ENCODE data around the gene TPBGL.

Gene TPBGL

DNA sequence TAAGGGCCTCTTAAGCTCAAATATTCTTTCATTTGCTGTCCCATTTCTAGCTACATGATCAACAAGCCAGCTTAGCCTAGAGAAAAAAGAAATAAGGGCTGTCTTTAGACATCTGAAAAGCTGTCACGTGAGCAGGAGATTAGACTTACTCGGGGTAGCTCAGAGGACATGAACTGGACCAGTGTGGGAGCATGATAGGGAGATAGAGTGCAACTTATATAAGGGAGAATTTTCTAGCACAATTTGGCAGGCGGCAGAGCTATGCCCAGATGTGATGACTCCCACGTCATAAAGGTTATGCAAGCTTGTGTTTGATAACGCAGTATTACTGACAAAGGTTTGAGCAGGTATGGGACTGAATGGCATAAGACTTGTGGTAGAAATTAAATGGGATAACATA lies 28.2 kb upstream of the TPBGL start:
- no peak for DNase-seq

DNA sequence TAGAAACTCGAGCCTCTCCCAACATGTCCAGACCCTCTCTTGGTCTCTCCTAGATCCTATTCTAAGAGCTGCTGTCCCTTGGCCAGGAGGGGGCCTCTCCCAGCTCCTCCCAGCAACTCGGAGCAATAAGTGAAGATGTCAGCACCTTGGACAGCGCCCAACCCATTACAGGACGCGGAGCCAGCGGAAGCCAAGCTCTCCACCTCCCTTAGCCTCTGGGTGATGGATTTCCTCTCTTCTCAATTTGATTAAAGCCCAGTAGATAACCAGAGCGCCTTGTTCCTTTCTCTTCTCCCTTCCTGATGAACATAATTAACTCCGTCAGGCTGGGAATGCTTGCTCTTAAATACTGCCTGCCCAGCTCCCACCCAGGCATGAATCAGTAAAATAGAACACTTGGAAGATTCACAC lies 26.2 kb upstream of the TPBGL start:
- DNase-seq = no peak

DNA sequence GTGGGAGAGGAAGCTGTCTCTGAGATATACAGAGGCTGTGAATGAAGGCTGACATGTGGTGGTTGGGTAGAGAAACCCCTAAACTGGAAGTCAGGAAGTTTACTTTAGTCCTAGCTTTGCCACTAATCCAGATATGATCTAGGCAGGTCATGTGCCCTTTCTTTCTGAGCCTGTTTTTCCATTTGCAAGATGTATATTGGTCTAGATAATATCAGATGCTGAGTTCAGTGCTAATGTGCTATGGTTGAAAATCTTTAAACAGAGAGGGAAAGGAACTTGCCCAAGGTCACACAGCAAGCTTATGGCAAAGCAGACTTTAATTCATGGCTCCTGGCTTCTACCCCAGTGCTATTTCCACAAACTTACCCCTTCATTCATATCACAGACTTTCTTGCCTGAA lies 25.7 kb upstream of the TPBGL start:
- DNase-seq = no peak

DNA sequence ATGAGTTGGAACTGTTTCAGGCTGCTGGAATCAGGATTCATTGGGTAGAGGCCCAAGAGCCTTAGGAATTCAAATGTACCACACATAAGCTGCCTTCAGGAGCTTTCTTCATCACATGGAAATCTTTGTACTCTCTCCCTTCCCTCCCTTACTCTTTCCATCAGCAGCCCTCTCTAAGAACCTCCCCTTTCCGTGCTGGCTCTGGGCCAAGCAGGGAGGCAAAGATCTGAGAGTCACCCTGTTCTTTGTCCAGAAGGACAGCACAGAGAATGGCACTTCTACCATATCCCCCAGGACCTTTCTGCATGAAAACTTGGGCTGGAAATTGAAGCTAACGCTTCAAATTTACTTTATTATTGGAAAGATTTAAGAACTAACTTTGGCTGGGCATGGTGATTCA lies 20.7 kb upstream of the TPBGL start:
- DNase-seq = no peak

DNA sequence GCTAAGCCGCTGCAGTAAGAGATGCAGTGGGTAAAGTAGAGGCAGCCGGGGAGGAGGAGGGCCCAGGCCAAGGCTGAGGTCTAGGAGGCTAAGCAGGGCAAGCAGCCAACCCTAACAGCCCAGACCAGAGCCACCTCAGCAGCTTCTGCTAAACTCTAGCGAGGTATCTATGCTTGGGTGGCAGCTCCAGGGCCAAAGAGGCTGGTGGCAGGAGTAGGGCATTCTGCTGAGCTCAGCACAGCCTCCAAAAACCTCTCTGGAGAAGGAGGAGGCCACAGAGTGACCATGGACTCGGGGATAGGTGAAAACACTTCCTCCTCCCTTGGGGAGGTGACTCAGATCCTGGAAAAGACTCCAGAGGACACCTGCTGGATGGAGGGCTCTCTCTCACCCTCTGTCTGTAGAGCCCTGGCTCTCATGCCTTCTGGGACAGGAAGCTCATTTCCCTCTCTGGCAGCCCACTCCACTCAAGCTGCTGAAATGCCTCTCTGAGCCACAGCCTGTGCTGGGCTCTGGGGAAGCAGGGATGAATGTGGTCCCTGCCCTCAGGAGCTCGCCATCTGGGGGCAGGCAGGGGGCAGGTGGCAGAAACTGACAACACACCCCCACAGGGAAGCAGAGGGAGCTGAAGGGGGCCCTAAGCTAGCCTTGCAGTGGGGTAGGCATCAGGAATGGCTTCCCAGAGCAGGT lies 16.5 kb upstream of the TPBGL start:
- no peak for DNase-seq

DNA sequence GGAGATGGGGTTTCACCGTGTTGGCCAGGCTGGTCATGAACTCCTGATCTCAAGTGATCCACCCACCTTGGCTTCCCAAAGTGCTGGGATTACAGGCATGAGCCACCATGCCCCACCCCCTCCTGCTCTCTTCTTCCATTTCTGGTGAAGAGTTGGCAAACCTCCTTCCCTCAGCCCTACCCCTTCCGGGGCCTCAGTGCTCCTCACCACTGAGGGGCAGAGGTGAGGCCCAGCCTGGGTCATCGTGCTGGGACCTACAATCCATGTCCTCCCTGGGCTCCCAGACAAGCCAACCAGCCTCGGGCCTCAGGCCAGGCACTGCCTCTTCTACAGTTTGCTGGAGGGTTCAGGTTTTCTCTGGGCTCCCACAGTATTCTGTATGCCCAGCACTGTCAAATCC lies 14.8 kb upstream of the TPBGL start:
- no peak for DNase-seq

DNA sequence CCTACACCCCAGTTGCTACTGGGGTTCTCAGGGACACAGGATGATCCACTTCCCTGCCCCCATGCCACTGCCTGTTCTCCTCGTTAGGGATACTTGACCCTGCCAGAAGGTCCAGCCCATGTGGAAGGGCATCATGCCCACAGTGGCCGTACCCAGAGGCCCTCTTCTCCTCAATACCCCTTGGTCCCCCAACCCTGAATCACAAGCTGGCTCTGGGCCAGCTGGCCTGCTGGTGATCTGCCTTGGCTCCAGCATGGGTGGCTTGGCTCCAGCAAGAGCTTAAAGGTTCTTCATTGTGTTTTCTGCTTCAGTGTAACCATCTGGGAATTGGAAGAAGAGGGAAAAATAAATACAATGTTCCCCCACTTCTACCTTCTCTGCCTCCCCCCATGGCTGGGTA lies 11.1 kb upstream of the TPBGL start:
- DNase-seq = no peak

DNA sequence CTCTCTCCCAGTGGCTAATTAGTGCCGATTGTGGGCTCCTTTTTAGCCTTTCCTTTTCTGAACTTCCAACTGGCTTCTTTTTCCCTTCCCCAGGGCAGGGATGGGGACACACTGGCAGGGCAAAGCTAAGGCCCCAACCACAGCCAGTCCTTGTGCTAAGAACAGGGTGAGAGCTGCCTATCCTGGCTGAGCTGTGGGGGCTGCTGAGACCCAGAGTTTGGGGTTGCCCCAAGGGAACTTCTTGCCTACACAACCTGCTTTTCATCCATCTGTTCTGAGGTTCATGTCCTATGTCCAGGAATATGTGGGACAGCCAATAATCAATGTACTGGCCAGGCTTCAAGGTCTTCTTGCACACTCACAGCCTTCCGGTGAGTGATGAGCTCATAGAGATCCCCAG lies 10.0 kb upstream of the TPBGL start:
- no peak for DNase-seq

DNA sequence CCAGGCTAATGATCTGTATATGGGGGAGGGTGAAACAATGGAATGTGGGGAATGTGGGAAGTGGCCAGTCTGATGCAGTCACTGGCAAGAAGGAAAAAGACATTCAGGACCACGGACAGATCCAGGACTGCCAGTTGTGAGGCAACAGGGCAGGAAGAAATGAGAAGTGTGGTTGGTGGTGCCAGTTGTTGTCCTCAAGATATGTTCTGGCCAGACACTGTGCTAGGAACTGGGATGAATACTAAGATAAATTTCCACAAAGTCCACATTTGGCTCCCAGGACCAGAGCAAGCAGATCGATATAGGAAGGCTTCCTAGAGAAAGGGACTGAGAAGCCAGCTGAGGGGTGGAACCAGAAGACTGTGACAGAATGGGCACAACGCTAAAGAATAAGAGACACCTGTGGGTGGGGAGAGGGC lies 6.8 kb upstream of the TPBGL start:
- no peak for DNase-seq

DNA sequence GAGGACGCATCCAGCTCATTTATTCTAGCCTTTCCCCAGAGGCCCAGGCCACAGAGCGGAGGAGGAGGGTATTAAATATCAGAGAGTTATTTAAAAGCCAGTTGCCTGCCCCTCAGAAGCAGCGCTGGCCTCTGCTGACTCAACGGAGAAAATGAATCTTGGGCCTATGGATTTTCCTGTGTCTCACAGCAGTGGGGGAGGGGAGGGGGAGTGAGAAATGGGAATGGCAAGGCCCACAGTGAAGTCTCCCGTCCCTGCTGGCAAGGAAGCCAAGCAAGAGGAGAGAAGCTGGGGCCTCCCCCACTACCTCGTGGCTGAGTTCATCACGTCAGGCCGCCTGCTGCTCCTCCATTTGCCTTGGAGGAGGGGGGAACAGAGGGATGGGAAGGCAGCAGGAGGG lies 4.5 kb upstream of the TPBGL start:
- DNase-seq = no peak

DNA sequence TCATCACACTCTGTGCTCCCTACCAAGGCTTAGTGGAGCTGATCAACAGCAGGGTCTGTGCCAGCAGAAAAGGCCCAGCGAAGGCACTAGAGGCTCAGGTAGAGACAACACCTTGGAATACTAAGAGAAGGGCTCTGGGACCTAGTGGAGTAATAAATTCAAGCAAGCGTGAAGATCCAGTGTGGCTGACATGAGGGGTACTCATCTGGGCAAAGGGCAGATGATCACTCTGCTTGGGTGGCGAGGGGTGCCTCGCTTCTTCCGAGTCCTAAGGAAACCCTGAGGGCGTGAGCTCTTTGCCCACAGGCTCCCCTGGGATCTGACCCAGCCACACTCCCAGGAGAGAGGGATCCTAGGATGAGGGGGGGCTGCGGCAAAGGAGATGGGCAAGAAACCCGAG lies 3.5 kb upstream of the TPBGL start:
- no peak for DNase-seq

DNA sequence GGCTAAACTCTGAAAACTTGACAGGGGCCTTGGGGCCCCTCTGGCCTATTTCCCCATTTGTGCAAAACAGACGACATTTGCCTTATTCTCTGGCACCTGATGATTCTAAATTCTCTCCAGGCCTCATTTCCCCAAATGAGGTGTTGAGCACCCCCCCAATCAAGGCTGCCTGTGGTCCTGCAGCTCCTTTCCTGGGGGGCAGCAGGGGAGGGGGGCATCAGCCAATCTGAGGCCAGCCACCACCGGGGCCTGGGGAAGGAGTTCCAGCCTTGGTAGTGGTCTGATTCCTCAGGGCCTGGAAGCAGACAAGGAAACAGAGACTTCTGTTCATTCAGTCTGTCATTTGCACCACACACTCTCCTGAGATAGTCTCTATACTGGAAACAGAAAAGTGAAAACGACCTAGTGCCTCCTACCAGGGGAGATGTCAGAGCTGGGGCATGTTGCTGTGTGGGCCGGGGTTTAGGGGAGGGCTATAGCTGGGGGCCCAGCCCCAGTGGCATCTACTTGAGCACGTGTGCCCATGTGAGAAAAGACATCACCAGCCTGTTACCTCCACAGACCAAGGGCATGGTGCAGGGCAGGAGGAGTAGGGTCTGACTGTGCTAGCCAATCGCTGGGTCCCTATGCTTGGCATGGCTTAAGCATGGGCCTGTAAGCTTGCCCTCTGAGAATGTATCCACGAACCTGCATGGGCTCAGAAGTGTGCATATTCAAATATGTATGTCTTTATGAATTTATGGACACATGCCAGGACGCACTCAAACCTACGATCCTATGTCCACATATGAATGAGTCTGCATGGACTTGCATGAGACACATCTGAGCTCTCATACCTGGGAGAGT lies 1.8 kb upstream of the TPBGL start:
- no peak for DNase-seq

DNA sequence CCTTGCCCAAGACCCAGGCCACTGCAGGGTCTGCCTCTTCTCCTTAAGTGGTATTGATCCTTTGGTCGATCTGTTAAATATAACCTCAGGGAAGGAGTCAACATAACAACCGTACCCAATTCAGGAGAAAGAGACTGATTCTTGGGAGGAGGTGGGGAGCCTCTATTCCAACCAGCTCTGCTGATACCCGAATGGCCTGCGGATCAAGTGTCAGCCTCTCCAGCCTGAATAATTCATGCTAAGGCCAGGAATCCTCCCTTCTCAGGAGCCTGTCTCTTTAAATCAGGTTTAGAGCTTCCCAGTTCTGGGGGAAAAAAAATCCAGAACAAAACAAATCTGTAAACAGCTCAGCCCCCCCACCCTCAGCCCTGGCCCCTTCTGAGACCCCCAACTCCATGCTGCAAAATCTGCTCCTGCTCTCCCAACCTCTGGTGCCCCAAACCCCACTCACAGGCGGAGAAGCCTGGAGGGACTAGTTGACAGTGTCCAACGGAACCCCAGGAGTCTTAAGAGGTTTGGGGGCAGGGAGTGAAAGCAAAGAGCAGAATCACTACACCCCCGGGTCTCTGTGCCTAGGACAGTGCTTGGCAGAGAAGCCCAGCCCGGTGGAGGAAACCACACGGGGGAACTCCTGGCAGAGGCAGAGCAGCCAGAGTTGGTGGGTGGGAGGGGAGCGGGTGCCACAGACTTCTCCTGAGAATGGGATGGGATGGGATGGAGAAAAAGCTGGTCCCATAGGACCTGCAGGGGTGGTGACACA lies 863 bp upstream of the TPBGL start:
- no peak for DNase-seq

DNA sequence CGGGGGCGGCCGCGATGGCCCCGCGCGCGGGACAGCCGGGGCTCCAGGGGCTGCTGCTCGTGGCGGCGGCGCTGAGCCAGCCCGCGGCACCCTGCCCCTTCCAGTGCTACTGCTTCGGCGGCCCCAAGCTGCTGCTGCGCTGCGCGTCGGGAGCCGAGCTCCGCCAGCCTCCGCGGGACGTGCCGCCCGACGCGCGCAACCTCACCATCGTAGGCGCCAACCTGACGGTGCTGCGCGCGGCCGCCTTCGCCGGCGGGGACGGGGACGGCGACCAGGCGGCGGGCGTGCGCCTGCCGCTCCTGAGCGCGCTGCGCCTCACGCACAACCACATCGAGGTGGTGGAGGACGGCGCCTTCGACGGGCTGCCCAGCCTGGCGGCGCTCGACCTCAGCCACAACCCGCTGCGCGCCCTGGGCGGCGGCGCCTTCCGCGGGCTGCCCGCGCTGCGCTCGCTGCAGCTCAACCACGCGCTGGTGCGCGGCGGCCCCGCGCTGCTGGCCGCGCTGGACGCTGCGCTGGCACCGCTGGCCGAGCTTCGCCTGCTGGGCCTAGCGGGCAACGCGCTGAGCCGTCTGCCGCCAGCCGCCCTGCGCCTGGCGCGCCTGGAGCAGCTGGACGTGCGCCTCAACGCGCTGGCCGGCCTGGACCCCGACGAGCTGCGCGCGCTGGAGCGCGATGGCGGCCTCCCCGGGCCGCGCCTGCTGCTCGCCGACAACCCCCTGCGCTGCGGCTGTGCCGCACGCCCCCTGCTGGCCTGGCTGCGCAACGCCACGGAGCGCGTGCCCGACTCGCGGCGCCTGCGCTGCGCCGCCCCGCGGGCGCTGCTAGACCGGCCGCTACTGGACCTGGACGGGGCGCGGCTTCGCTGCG lies 697 bp downstream of the TPBGL start:
- peak; percentile 79 for DNase-seq

DNA sequence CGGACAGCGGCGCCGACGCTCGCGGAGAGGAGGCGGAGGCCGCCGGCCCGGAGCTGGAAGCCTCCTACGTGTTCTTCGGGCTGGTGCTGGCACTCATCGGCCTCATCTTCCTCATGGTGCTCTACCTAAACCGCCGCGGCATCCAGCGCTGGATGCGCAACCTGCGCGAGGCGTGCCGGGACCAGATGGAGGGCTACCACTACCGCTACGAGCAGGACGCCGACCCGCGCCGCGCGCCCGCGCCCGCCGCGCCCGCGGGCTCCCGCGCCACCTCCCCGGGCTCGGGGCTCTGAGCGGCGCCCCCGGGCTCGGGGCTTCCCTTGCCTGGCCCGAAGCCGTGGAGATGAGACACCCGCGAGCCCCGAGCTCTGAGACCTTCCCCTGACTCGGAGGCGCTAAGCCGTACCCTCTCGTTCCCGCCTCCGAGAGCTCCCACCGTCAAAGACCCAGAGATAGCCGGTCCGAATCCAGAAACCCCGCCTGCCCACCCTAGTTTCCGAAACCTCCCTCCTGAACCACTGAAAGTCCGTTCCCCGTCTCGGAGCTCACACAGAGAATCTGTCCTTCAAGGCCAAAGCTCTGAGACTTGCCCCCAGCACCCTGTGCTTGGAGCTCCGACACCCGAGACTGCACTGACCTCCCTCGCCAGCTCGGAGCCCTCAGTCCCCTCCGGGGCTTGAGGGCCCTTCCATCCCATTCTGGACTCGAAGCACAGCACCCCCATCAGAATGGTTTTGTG lies 1.5 kb downstream of the TPBGL start:
- DNase-seq = no peak

DNA sequence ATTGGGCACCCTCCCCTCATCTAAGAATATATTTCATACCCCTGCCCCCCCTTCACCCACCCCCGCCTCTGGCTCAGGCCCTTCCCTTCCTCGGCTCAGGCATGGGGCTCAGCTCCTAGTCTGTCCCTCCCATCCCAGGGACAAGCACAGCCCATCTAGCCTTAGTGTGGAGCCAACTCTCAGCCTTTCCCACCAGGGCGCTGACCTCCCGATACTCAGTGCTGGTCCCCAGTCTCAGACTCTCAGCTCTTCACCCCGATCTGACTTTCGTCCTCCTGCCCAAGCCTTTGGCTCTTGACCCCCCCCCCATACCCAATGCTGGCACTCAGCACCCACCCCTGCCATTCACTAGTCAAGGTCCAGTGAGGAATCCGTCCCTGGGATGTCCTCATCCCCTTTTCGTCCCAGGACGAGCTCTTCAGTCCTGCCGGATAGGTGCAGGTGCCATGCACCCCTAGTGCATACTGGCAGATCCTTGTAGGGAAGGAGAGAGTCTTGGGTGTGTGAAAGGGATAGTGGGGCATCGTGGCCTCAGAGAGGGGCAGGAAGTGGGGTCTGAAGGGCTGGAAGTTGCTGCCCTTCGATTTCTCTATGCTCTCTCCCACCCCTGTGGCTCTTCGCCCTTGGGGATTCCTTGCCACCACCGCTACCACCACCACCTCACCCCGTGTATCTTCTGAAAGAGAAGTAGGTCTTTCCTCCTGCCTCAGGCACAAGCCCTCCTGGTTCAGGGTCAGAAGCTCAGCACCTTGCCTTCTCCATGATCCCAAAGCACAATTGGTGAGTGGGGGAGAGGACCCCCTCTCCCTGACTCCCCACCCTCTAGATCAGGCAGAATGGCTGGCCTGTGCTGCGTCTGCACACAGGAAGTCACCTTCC lies 2.4 kb downstream of the TPBGL start:
- DNase-seq = no peak

DNA sequence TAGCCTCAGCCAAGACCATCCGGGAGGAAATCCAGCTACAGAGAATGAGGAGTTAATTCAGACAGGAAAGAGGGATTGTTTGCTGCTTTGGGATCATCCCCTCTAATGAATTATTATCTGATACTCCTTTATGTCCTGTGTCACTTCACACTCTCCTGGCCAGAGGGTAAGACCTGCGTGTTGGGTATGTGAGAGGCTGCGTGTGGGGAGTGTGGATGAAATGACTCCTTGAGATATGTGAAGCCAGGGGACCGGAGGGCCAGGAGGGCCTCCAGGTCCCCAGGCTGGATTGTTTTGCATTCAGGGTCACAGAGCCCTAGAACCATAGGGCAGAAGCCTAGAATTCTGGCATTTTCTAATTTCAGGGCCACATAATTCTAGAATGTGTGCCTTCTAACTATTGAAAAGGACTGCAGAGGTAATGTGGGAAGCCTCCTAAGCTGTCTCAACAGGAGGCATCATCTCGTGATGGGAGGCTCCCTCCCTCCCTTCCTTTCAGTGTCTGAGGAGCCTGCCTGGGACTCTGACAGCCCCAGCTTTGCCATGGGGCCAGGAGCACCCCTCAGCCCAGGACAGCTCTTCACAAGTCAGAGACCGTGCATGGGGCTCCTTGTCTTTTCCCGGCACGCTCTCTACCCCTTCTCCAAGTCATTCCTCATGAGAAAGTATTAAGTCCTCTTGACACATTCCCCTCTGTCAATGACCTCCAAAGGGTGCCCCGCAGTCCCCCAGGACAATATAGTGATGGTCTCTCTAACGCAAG lies 3.7 kb downstream of the TPBGL start:
- no peak for DNase-seq

DNA sequence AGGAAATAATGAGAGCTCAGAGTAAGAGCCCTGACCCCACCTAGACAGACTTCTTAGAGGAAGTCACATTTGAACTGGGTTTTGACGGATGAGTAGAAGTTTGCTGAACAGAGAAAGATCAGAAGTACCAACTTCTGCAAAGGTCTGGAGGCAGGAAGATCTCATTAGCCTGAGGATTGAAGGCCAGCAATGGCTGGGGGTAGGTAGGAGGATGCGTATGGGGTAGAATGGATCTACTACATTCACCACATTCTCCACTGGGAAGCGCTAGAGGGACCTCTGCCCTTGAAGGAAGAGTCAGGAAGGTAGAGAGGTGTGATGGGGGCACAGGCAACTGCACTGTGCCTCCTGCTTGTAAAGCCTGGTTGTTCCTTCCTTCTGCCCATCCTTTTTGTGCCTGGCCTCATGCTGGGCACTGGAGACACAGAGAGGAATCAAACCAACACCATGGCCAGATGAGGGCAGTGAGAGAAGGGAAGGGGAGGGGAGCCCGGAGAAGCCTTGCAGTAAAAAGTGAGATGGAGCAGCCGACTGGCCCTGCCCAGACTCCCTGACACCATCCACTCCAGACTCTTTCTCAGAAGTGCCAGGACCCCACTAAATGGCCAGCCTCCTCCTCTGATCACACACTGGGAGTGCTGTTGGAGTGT lies 4.9 kb downstream of the TPBGL start:
- DNase-seq = no peak

DNA sequence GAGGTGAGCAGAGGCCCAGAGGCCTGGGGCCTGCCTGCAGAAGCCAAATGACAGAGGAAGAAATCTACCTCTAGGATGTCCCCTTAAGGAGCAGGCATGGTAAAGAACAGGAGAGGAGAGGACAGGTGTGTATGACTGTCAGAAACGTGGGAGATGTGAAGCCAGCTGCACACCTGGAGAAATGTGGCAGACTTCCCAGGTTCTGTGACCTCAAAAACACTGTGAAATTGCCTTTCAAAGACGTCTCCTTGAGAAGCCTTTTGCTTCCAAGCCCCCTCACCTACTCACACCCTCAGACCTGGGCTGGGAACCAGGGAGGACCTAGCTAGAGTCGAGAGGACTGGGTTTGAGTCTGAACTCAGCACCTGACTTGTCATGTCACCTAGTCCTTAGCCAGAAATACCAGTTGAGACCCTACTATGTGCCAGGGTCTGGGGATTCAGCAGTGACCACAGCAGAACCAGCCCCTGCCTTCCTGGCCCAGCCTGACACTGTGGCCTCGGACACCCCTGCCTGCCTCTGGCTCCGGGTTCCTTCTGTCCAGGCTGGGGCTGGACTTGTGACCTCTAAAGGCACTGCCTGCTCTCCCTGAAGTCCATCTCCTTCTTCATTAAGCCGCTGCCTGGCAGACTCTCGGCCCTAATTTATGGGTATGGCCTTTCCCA lies 5.6 kb downstream of the TPBGL start:
- DNase-seq = no peak

All from NCI-H510A treated with DMSO at 0.1 percent for 48 hours (cell line).